ENCODE data around the gene IREB2.
"Not testable (repeated sequence)": the region's sequence is repeated elsewhere in the genome, so short reads cannot be mapped to it uniquely, and the experiment has no call there.

IREB2 gene

DNA sequence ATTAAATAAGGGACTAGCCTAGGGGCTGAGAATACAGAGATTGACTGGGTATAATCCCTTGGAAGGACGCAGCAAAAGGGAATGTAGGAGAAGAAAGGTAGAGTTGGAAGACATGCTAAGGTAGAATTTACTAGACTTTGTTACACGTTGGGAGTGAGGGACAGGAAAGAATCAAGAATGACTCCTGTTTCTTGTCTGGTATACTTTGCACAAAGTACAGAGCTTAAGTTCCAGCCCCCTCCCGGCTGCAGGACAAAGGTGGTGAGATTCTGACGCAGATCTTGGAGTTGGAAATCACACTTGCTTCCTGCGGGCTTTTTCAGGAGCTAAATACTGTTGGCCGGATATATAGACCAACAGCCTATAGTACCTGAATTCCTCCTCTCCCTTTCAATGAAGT, 70.3 kb downstream of the IREB2 start:
- TF ChIP-seq CTCF (IDR thresholded peaks at IDR 0.05) (no peak), ZFX (IDR thresholded peaks at IDR 0.05; ENCODE audit: borderline replicate concordance) (no peak)
- H3K27ac ChIP-seq, result no peak overlapping the region

DNA sequence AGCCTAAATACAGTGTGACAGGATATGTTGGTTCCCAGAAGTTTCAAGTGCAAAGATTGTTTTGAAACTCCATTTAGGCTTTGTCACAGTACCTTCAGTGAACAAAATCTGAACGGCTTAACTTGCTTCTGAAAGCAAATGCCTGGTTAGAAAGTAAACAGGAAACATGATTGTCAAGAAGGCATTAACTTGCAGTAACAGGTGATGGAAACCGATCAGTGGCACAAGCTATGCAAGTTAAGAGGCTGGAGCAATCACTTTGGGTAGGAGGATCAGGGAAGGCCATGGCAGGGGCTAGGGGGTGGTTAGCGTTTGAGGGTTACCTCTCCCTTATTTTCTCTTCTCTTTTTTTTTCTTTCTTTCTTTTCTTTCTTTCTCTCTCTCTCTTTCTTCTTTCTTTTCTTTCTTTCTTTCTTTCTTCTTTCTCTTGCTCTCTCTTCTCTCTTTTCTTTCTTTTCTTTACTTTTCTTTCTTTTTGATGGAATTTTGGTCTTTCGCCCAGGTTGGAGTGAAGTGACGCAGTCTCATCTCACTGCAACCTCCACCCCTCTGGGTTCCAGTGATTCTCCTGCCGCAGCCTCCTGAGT, 71.8 kb downstream of the IREB2 start:
- TF ChIP-seq ZFX (IDR thresholded peaks at IDR 0.05; ENCODE audit: borderline replicate concordance) (no peak), CTCF (IDR thresholded peaks at IDR 0.05) (no peak)
- no peak overlapping the region for H3K27ac ChIP-seq

DNA sequence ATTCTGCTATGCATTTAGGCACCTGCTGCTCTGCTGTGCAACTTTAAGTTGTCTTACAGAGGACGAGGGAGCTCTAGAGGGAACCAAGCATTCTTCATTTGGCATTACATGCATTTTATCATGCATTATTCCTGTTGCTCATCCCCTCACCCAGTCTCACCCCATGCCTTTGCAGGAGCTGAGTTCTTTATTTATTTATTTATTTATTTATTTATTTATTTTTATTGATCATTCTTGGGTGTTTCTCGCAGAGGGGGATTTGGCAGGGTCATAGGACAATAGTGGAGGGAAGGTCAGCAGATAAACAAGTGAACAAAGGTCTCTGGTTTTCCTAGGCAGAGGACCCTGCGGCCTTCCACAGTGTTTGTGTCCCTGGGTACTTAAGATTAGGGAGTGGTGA, 82.0 kb downstream of the IREB2 start:
- H3K27ac ChIP-seq, result not testable (repeated sequence)

DNA sequence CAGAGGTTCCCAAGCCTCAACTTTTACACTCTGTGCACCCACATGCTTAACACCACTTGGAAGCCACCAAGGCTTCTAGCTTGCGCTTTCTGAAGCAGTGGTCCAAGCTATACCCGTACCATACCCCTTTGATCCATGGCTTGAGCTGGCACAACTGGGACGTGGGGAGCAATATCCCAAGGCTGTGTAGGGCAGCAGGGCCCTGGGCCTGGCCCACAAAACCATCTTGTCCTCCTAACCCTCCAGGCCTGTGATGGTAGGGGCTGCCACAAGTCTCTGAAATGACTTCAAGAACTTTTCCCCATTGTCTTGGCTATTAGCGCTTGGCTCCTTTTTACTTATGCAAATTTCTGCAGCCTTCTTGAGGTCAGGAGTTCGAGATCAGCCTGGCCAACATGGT, 86.2 kb downstream of the IREB2 start:
- no peak for TF ChIP-seq CTCF (IDR thresholded peaks at IDR 0.05)
- no peak overlapping the region for H3K27ac ChIP-seq

- TF ChIP-seq ZFX (IDR thresholded peaks at IDR 0.05; ENCODE audit: borderline replicate concordance) (no peak), CTCF (IDR thresholded peaks at IDR 0.05) (no peak)
- no peak overlapping the region for H3K27ac ChIP-seq
Measured at GRCh38 chr15:78527325-78527724, 89.3 kb downstream of the IREB2 start.

DNA sequence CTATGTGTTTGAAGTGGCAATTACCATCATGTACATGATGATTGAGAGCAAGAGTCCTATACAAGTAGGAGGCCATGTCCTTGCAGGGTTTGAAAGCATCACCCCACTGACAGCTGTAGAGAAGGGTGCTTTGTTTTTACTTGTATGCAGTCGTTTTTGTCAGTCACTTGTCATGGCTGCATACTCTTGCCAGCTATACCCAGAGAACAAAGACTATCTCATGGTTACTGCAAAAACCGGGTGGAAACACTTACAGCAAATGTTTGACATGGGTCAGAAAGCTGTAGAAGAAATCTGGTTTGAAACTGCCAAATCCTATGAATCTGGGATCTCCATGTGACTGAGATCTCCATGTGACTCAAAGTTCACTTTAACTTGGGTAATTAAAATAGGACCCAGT, 95.3 kb downstream of the IREB2 start:
- TF ChIP-seq ZFX (IDR thresholded peaks at IDR 0.05; ENCODE audit: borderline replicate concordance) (no peak), CTCF (IDR thresholded peaks at IDR 0.05) (no peak)
- no peak overlapping the region for H3K27ac ChIP-seq

DNA sequence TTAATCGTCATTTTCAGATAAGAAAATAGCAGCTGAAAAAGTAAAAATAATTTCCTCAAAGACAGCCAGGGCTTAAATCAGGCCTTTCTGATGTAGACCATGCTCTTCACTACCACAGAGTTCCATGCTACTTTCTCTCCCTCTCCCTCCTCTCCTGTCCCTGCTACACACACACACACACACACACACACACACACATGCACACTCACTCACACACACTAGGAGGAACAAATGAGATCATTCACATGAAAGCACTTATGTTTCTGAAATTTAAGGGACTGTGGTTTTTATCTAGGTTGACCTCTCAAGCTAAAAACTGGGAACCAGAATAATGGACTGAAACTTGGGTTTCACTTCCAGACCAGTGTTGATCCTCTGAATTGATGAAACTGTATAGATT, 98.1 kb downstream of the IREB2 start:
- no peak overlapping the region for H3K27ac ChIP-seq
- no peak for TF ChIP-seq CTCF (IDR thresholded peaks at IDR 0.05)
- no peak for TF ChIP-seq ZFX (IDR thresholded peaks at IDR 0.05; ENCODE audit: borderline replicate concordance)

DNA sequence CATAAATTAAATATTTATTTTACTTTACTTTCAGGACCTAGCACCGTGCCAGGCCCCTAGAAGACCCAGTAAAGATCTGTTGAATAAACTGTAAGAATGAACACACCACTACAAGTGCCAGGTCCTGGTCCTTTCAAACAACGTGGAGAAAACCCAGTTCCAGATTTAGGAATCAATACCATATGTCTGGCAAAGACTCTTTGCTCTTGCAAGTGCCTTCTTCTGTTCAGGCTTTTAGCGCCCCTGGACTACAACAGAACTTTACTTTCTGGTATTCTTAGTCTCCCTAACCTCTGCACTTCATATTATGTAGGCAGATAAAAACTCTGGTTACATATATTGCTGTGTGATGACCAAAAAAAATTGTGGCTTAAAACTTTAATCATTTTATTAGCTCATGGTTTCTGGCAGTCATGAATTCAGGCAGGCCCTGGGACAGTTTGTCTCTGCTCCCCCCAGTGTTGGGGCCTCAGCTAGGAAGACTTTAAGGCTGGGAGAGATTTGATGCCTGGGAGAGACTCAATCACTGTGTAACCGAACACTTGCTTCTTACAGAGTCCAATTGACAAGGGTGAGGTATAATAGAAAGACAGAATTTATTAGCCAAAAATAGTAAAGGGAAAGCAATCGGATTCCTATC, 99.4 kb downstream of the IREB2 start:
- no peak overlapping the region for H3K27ac ChIP-seq
- no peak for TF ChIP-seq CTCF (IDR thresholded peaks at IDR 0.05)
- TF ChIP-seq ZFX (IDR thresholded peaks at IDR 0.05; ENCODE audit: borderline replicate concordance), result no peak

Data from 22Rv1 (cell line).